CD4-positive, alpha-beta memory T cell (primary cell): ENCODE measurements around the gene PITRM1. TPM values are rescaled to one million over a fixed set of nuclear protein-coding genes. Genes with fewer than 3 reads are reported as not detected.

ENCODE experiments used
- CTCF ChIA-PET: fragments of 350-600 bp; sonication (Branson Sonifier 250); formaldehyde crosslinking; loops from one replicate; lab custom pipeline; 2021; ENCODE audit warnings: inconsistent platforms; ENCODE audit not compliant: partially characterized antibody; lab: Charles Lee
- POLR2A ChIA-PET: fragments of 350-600 bp; sonication (Branson Sonifier 250); formaldehyde crosslinking; loops from one replicate; lab custom pipeline; 2021; ENCODE audit not compliant: partially characterized antibody; lab: Charles Lee
- DNase-seq, 5 donors: peaks; one replicate each; pipeline versions ENCODE4 v3.0.0 to v3.0.0-alpha.2; 2020 to 2022; ENCODE audit warnings: mixed read lengths in 1 of 5
- H3K27ac ChIP-seq: one replicate; pipeline ENCODE4 v1.7.0; 2013; ENCODE audit warnings: low read depth, low read length
- H3K27me3 ChIP-seq: 2 replicates; pipeline ENCODE4 v1.7.0; 2013; ENCODE audit warnings: mild to moderate bottlenecking, low read length, moderate library complexity; ENCODE audit not compliant: insufficient read depth
- H3K36me3 ChIP-seq: 2 replicates; pipeline ENCODE4 v1.7.0; 2013; ENCODE audit warnings: mild to moderate bottlenecking, low read length, moderate library complexity; ENCODE audit not compliant: insufficient read depth
- H3K4me1 ChIP-seq: 2 replicates; pipeline ENCODE4 v1.7.0; 2013; ENCODE audit warnings: mild to moderate bottlenecking, low read length, moderate library complexity; ENCODE audit not compliant: insufficient read depth
- H3K4me3 ChIP-seq, 2 donors: one replicate each; pipeline ENCODE4 v1.7.0; 2013; ENCODE audit warnings: low read length in 2 of 2, mild to moderate bottlenecking in 1 of 2
- H3K9me3 ChIP-seq, 2 donors: one replicate each; pipeline ENCODE4 v1.7.0; 2013; ENCODE audit warnings: low read length in 2 of 2, control low read depth in 1 of 2; ENCODE audit not compliant: control insufficient read depth in 1 of 2
- H3K27ac Mint-ChIP-seq, 7 donors: one replicate each; pipeline ENCODE4 v1.8.0; 2020 to 2021; ENCODE audit warnings: mixed read lengths in 7 of 7, mild to moderate bottlenecking in 6 of 7, inconsistent platforms in 3 of 7, moderate library complexity in 3 of 7
- H3K27me3 Mint-ChIP-seq, 2 donors: one replicate each; pipeline ENCODE4 v1.8.0; 2020 to 2021; ENCODE audit warnings: mixed read lengths in 2 of 2
- H3K36me3 Mint-ChIP-seq, 2 donors: one replicate each; pipeline ENCODE4 v1.8.0; 2020 to 2021; ENCODE audit warnings: mixed read lengths in 2 of 2, inconsistent platforms in 1 of 2, mild to moderate bottlenecking in 1 of 2
- H3K4me1 Mint-ChIP-seq, 4 donors: one replicate each; pipeline ENCODE4 v1.8.0; 2020 to 2021; ENCODE audit warnings: mixed read lengths in 4 of 4, mild to moderate bottlenecking in 1 of 4
- H3K4me3 Mint-ChIP-seq, 8 donors: one replicate each; pipeline ENCODE4 v1.8.0; 2020 to 2021; ENCODE audit warnings: mixed read lengths in 8 of 8, mild to moderate bottlenecking in 7 of 8, moderate library complexity in 6 of 8, inconsistent platforms in 3 of 8
- H3K9me3 Mint-ChIP-seq, 8 donors: one replicate each; pipeline ENCODE4 v1.8.0; 2020 to 2021; ENCODE audit warnings: mixed read lengths in 8 of 8, mild to moderate bottlenecking in 5 of 8, inconsistent platforms in 3 of 8, moderate library complexity in 1 of 8
- intact Hi-C: fragments of 100-400 bp; cut with micrococcal nuclease; formaldehyde crosslinking; loops from one replicate; pipeline ENCODE4 v1.15.1; 2023
- polyA plus RNA-seq, 2 donors: library from polyadenylated mRNA; unstranded; fragments of 300-500 nt; fragmentation: Illumina TruSeq; gene quantifications; one replicate each; pipeline ENCODE4 v1.2.3, GENCODE V29; 2021
- total RNA-seq, 2 experiments: library from RNA; stranded (reverse); gene quantifications; one replicate each; pipeline ENCODE4 v1.2.3, GENCODE V29; 2021

Gene PITRM1
- total and polyA plus RNA-seq, 4 experiments from 2014 or later, result 25.5 to 80.7 (median 63.0) TPM

GRCh38 chr10:3207351-3207750 is 34.8 kb upstream of the PITRM1 start:
- no peak overlapping the region for H3K27ac ChIP-seq
- no peak for DNase-seq
- H3K27me3 ChIP-seq, result peaks cover 7% of the 10 kb centered on the region
- POLR2A ChIA-PET, result no interaction called here
- H3K27ac Mint-ChIP-seq, result no peak overlapping the region
- H3K9me3 Mint-ChIP-seq, result no peaks in the 10 kb centered on the region
- CTCF ChIA-PET, result interaction anchor here (1.5 kb wide), 1 partner anchor 10 kb away, joined by 5 read pairs; no protein-coding TSS in a partner anchor
- no peaks in the 10 kb centered on the region for H3K9me3 ChIP-seq
- no peaks in the 10 kb centered on the region for H3K36me3 Mint-ChIP-seq
- H3K4me1 ChIP-seq, result no peaks in the 10 kb centered on the region
- no peak overlapping the region for H3K4me3 ChIP-seq
- intact Hi-C loops, result no loop called here
- peaks cover 6 to 12% (median 10%) of the 10 kb centered on the region in 4 donors for H3K4me1 Mint-ChIP-seq
- H3K4me3 Mint-ChIP-seq, result no peak overlapping the region
- no peaks in the 10 kb centered on the region for H3K36me3 ChIP-seq
- peaks cover 11 to 25% of the 10 kb centered on the region in 2 donors for H3K27me3 Mint-ChIP-seq

GRCh38 chr10:3206511-3207157 is 34.1 kb upstream of the PITRM1 start:
- no peak overlapping the region for H3K27ac Mint-ChIP-seq
- ChIA-PET CTCF (interaction anchor here (1.5 kb wide), 1 partner anchor 9 kb away, joined by 5 read pairs; no protein-coding TSS in a partner anchor), POLR2A (no interaction called here)
- no peaks in the 10 kb centered on the region for H3K9me3 Mint-ChIP-seq
- Histone ChIP-seq H3K4me1 (no peaks in the 10 kb centered on the region), H3K27me3 (peaks cover 7% of the 10 kb centered on the region), H3K4me3 (no peak overlapping the region), H3K9me3 (no peaks in the 10 kb centered on the region), H3K36me3 (no peaks in the 10 kb centered on the region), H3K27ac (no peak overlapping the region)
- H3K4me1 Mint-ChIP-seq, result peaks cover 6 to 12% (median 10%) of the 10 kb centered on the region in 4 donors
- peaks cover 11 to 28% of the 10 kb centered on the region in 2 donors for H3K27me3 Mint-ChIP-seq
- no peaks in the 10 kb centered on the region for H3K36me3 Mint-ChIP-seq
- no peak for DNase-seq
- H3K4me3 Mint-ChIP-seq, result no peak overlapping the region
- intact Hi-C loops, result no loop called here

GRCh38 chr10:3203972-3204371 is 31.4 kb upstream of the PITRM1 start:
- intact Hi-C loops, result no loop called here
- H3K4me3 ChIP-seq, result no peak overlapping the region
- Mint-ChIP-seq H3K27ac (peak overlapping the region in 2 of 7 donors; percentile 62 to 71), H3K36me3 (no peaks in the 10 kb centered on the region), H3K4me1 (peaks cover 6 to 12% (median 10%) of the 10 kb centered on the region in 4 donors), H3K4me3 (peak overlapping the region; percentile 44 to 84 (median 70)), H3K9me3 (peaks cover 0 to 3% (median 0%) of the 10 kb centered on the region in 8 donors), H3K27me3 (peaks cover 21 to 31% of the 10 kb centered on the region in 2 donors)
- peaks cover 9% of the 10 kb centered on the region for H3K27me3 ChIP-seq
- no peak overlapping the region for H3K27ac ChIP-seq
- H3K4me1 ChIP-seq, result no peaks in the 10 kb centered on the region
- CTCF ChIA-PET, result interaction anchor here (0.6 to 1.0 kb wide), 2 partner anchors 8 to 51 kb away, joined by 3 to 4 read pairs; no protein-coding TSS in a partner anchor
- no peaks in the 10 kb centered on the region for H3K36me3 ChIP-seq
- DNase-seq, result no peak
- H3K9me3 ChIP-seq, result no peaks in the 10 kb centered on the region
- POLR2A ChIA-PET, result no interaction called here

GRCh38 chr10:3203016-3203811 is 30.6 kb upstream of the PITRM1 start:
- H3K27ac ChIP-seq, result no peak overlapping the region
- no peak for DNase-seq
- Mint-ChIP-seq H3K4me3 (peak overlapping the region; percentile 44 to 84 (median 70)), H3K27me3 (peaks cover 27 to 37% of the 10 kb centered on the region in 2 donors), H3K27ac (peak overlapping the region in 2 of 7 donors; percentile 62 to 71), H3K36me3 (no peaks in the 10 kb centered on the region), H3K4me1 (peaks cover 8 to 20% (median 14%) of the 10 kb centered on the region in 4 donors), H3K9me3 (peaks cover 0 to 3% (median 0%) of the 10 kb centered on the region in 8 donors)
- ChIA-PET POLR2A (no interaction called here), CTCF (interaction anchor here (0.9 to 1.0 kb wide), 2 partner anchors 8 kb away, joined by 3 read pairs; no protein-coding TSS in a partner anchor)
- H3K4me1 ChIP-seq, result peaks cover 5% of the 10 kb centered on the region
- H3K36me3 ChIP-seq, result no peaks in the 10 kb centered on the region
- no peaks in the 10 kb centered on the region for H3K9me3 ChIP-seq
- H3K4me3 ChIP-seq, result no peak overlapping the region
- intact Hi-C loops, result no loop called here
- peaks cover 14% of the 10 kb centered on the region for H3K27me3 ChIP-seq

- Mint-ChIP-seq H3K4me3 (peak overlapping the region in 1 of 8 donors; percentile 17), H3K9me3 (peaks cover 0 to 3% (median 0%) of the 10 kb centered on the region in 8 donors), H3K4me1 (peaks cover 14 to 29% (median 22%) of the 10 kb centered on the region in 4 donors), H3K27me3 (peaks cover 29 to 40% of the 10 kb centered on the region in 2 donors), H3K36me3 (no peaks in the 10 kb centered on the region), H3K27ac (peak overlapping the region in 1 of 7 donors; percentile 42)
- Histone ChIP-seq H3K27me3 (peaks cover 7% of the 10 kb centered on the region), H3K36me3 (no peaks in the 10 kb centered on the region), H3K4me1 (peaks cover 18% of the 10 kb centered on the region), H3K9me3 (no peaks in the 10 kb centered on the region), H3K27ac (no peak overlapping the region), H3K4me3 (no peak overlapping the region)
- intact Hi-C loops, result no loop called here
- ChIA-PET POLR2A (no interaction called here), CTCF (no interaction called here)
- DNase-seq, result no peak
Measured at GRCh38 chr10:3201796-3202195, 29.2 kb upstream of the PITRM1 start.

- Histone ChIP-seq H3K27me3 (peaks cover 7% of the 10 kb centered on the region), H3K4me3 (no peak overlapping the region), H3K9me3 (no peaks in the 10 kb centered on the region), H3K36me3 (no peaks in the 10 kb centered on the region), H3K4me1 (peaks cover 18% of the 10 kb centered on the region), H3K27ac (no peak overlapping the region)
- Mint-ChIP-seq H3K4me3 (no peak overlapping the region), H3K27me3 (peaks cover 28 to 36% of the 10 kb centered on the region in 2 donors), H3K27ac (no peak overlapping the region), H3K4me1 (peaks cover 14 to 29% (median 22%) of the 10 kb centered on the region in 4 donors), H3K9me3 (peaks cover 0 to 3% (median 0%) of the 10 kb centered on the region in 8 donors), H3K36me3 (no peaks in the 10 kb centered on the region)
- intact Hi-C loops, result no loop called here
- POLR2A ChIA-PET, result no interaction called here
- CTCF ChIA-PET, result interaction anchor here (6.1 kb wide), 1 partner anchor 1566 kb away, joined by 72 read pairs; no protein-coding TSS in a partner anchor
- no peak for DNase-seq
Measured at GRCh38 chr10:3199488-3199887, 26.9 kb upstream of the PITRM1 start.

- CTCF ChIA-PET, result interaction anchor here (0.8 to 6.1 kb wide), 3 partner anchors 1458 to 1573 kb away, joined by 3 to 72 read pairs (median 16); no protein-coding TSS in a partner anchor
- intact Hi-C loops, result no loop called here
- H3K36me3 Mint-ChIP-seq, result no peaks in the 10 kb centered on the region
- DNase-seq, result no peak
- no peak overlapping the region for H3K4me3 ChIP-seq
- H3K27ac ChIP-seq, result no peak overlapping the region
- H3K27me3 ChIP-seq, result peaks cover 7% of the 10 kb centered on the region
- H3K27me3 Mint-ChIP-seq, result peaks cover 28 to 35% of the 10 kb centered on the region in 2 donors
- POLR2A ChIA-PET, result no interaction called here
- no peaks in the 10 kb centered on the region for H3K36me3 ChIP-seq
- H3K27ac Mint-ChIP-seq, result no peak overlapping the region
- peaks cover 18% of the 10 kb centered on the region for H3K4me1 ChIP-seq
- no peaks in the 10 kb centered on the region for H3K9me3 ChIP-seq
- peaks cover 0 to 3% (median 0%) of the 10 kb centered on the region in 8 donors for H3K9me3 Mint-ChIP-seq
- peaks cover 13 to 26% (median 19%) of the 10 kb centered on the region in 4 donors for H3K4me1 Mint-ChIP-seq
- no peak overlapping the region for H3K4me3 Mint-ChIP-seq
Measured at GRCh38 chr10:3198900-3199299, 26.3 kb upstream of the PITRM1 start.
